Endometrial microvascular endothelial cells (primary cell): ENCODE data around the gene CDKN2B-AS1. TPM values are rescaled to one million over a fixed set of nuclear protein-coding genes. Genes with fewer than 3 reads are reported as not detected.

Experiments
- in situ Hi-C: cut with HindIII; loops from 2 replicates; pipeline ENCODE4 v1.10.0; 2017; ENCODE audit warnings: low sequenced_read_pairs, low pct_unique_long_range_greater_than_20kb; ENCODE audit errors: inconsistent ontology term
- total RNA-seq: library from RNA; depleted of rRNA; stranded (reverse); fragments of >200 nt; gene quantifications from one replicate; pipeline ENCODE4 v1.2.3, GENCODE V29; 2015; ENCODE audit errors: inconsistent ontology term

CDKN2B-AS1 gene
- total RNA-seq, 1 donor from 2014 or later, result 3.3 TPM

- in situ Hi-C loops, result no loop called here
These were observed 3.4 kb downstream of the CDKN2B-AS1 start for GRCh38 chr9:21998026-21998425.

DNA sequence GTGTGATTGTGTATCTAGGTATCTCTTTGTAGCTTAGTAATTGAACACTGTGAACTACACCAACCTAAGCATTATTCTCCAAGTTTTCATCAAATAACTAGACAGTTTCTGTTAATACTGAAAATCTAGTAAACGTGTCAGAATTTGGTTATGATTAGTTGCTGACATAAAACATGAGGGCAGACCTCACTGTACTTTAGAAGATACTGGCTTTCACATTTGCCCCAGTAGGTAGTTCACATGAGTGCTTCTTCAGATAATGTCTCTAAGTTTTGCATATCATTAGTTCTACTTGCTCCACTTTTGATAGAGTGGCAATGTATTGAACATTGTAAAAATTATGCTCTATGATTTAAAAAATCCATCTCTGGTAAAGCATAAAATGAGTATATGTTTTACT, 7.4 kb downstream of the CDKN2B-AS1 start:
- in situ Hi-C loops, result no loop called here

DNA sequence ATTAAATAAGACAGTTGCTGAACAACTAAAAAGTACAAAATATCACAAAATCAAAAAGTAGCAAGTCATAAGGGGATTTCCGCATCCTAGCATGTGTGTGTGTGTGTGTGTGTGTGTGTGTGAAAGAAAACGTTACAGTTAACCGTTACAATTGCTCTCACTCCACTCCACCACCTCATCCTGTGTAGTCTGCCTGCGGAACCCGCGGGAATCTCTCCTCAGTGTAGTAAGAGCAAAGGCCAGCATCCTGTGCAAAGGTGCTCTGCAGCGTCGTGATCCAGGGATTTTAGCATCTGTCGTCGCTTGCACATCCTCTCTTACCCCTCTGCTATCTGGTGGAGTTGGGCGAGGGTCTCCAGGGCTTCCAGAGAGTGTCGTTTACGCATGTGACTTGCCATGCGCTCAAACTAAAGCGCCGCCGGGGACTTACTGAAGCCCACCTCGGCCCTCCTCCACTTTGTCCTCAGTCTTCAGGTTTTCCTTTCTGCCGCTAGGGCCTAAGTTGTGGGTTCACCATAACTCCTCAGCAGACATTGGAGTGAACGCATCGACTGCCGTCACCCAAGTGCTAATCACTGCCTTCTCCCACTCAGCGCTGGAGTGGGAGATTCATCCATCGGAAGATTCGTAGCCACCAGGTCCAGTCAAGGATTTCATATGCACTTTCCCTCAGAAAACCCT, 10.6 kb downstream of the CDKN2B-AS1 start:
- in situ Hi-C loops, result no loop called here

GRCh38 chr9:22005702-22006606, 11.4 kb downstream of the CDKN2B-AS1 start:
- in situ Hi-C loops, result no loop called here

GRCh38 chr9:22008384-22008716, 13.8 kb downstream of the CDKN2B-AS1 start:
- in situ Hi-C loops, result no loop called here

DNA sequence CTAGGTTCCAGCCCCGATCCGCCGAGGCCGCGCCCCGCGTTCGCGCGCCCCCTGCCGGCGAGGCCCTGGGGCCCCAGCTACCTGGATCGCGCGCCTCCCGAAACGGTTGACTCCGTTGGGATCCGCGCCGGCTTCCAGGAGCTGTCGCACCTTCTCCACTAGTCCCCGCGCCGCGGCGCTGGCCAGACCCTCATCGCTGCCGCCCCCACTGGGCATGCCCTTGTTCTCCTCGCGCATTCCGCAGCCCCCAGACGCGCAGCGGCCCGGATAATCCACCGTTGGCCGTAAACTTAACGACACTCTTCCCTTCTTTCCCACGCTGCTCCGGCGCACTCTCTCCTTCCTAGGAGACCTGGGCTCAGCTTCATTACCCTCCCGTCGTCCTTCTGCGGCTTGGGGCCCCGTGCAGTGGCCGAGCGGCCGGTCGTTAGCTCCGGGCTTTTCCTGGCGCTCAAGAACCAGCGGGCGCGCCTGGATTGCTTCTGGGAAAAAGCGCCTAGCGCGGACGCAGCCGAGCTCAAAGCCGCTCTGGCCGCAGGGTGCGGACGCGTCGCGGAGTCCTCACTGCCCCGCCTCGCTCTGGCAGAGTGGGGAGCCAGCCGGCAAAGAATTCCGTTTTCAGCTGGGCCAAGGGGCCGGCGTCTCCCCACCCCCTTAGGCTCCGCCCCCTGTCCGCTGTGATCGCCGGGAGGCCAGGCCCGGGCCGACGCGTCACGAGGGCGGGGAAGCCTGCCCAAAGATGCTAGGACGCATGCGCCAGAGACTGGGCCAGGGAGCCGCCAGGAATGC, 14.3 kb downstream of the CDKN2B-AS1 start, which contains the start of gene CDKN2B:
Gene CDKN2B, minus strand, starts transcription at position 589 of the 789 bp plus-strand sequence. Its CDS starts 352 bp downstream, at position 237.
- in situ Hi-C loops, result no loop called here

DNA sequence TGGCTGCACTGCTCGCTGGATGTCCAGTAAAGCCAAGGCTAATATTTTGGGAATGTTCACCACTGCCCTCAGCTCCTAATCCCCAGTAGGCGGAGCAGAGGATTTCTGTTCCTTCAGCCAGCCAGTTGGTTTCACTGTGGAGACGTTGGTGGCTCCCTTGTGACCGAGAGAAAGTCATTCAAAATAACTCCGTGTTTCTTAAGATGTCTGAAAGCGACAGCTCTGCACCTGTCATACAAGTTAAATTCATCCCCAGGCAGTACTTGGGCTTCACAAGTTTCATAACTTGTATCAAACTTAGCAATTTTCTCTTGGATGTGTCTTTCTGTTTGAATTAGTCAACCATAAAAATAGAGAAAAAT, 14.9 kb downstream of the CDKN2B-AS1 start:
- in situ Hi-C loops, result no loop called here

GRCh38 chr9:22010866-22011625, 16.5 kb downstream of the CDKN2B-AS1 start:
- in situ Hi-C loops, result no loop called here

- in situ Hi-C loops, result no loop called here
These were observed 27.8 kb downstream of the CDKN2B-AS1 start for GRCh38 chr9:22022396-22022795.

DNA sequence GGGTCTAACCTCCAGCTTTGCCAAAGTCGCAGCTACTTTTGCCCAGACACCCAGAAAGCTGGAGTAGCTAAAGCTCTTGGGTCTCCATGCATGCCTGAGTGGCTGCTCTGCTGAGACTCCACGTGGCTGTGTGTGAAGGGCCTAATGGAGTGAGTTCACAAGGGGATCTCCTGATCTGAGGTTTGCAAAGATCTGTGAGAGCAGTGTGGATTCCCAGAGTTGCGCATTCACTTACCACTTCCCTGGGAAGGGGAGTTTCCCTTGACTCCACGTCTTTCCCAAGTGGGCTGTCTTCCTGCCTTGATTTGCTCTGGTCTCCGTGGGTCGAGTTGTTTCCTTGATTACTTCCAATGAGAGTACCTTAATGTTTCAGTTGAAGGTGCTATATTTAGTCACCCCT, 32.1 kb downstream of the CDKN2B-AS1 start:
- in situ Hi-C loops, result loop anchor here (25.0 kb wide), 1 partner anchor 214 kb away; the partner anchor contains the start of gene MTAP

- in situ Hi-C loops, result loop anchor here (25.0 kb wide), 1 partner anchor 216 kb away; the partner anchor contains the start of gene MTAP
These were observed 33.8 kb downstream of the CDKN2B-AS1 start for GRCh38 chr9:22028394-22028793.

- in situ Hi-C loops, result loop anchor here (25.0 kb wide), 1 partner anchor 217 kb away; the partner anchor contains the start of gene MTAP
These were observed 34.6 kb downstream of the CDKN2B-AS1 start for GRCh38 chr9:22029231-22029630.

DNA sequence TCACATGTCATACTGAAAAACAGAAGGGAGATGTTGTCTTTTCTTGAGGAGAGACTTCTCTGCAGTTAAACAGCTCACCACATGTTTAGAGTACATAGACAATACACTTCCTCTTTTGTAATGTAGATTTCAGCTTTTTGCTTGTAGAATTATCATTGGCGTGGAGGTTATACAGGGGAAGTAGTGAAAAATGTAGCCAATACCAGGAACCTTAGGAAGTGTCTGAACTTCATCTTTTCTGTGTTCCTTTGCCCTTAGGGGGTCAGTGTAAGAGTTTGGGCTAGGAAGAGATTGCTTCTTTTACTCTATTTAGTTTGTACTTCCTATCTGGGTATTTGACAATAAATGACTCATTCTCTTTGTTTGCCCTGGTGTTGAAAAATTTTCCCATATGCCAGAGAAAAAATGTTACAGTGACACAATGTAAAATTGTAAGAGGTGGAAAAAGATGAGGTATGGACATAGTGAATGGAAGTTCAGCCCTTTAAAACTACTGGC, 35.6 kb downstream of the CDKN2B-AS1 start:
- in situ Hi-C loops, result loop anchor here (25.0 kb wide), 1 partner anchor 218 kb away; the partner anchor contains the start of gene MTAP

GRCh38 chr9:22031655-22032411, 37.2 kb downstream of the CDKN2B-AS1 start:
- in situ Hi-C loops, result loop anchor here (25.0 kb wide), 1 partner anchor 220 kb away; the partner anchor contains the start of gene MTAP

DNA sequence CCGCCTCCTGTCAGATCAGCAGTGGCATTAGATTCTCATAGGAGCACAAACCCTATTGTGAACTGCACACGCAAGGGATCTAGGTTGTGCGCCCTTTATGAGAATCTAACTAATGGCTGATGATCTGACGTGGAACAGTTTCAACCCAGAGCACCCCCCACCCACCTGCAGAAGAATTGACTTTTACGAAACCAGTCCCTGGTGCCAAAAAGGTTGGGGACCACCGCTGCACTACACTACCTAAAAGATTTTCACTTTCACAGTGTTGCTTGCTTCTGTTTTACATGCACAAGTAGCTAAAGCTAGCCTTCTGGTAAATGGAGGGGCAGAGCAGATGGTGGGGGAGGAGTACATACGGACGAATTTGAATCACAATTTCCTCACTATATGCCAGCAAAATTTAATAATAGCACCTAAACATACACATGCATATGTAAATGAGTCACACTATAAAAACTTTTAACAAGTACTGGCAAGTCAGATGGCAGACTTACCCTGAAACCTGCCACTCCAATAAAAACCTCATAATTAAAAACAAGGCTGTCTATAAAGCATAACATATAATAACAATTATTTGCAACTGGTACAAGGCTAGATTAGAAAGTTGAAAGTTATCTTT, 38.5 kb downstream of the CDKN2B-AS1 start:
- in situ Hi-C loops, result loop anchor here (25.0 kb wide), 1 partner anchor 221 kb away; the partner anchor contains the start of gene MTAP

DNA sequence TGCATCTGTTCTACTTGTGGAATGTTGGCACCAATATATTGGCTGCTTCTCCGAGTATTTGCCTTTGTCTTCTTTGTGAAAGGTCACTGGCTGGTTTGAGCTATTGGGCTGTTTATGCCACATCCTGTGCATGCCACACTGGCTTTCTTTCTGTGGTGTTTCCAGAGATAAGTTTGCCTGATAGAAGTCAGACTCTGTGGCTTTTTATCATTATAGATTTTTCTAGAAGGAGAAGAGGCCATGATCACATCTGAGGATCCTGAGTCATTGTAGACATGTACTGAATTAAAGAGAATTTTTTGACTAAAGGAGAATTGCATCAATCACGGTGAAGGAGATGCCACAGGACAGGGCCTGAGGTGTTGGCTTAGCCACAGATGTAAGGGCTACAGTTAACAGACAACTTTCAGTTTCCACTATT, 41.0 kb downstream of the CDKN2B-AS1 start:
- in situ Hi-C loops, result loop anchor here (25.0 kb wide), 1 partner anchor 223 kb away; the partner anchor contains the start of gene MTAP
